Heart left ventricle (tissue), 13 donors: Measurements from ENCODE around the gene PHLPP1.

Experiments used
- POLR2A ChIP-seq, 2 donors: fragments of 450-650 bp; IDR thresholded peaks; one replicate each; pipeline ENCODE4 v1.6.1; 2017; ENCODE audit warnings: antibody characterized with exemption in 2 of 2, mild to moderate bottlenecking in 2 of 2, moderate library complexity in 2 of 2
- TF ChIP-seq, protein P1 (sequence below), 12 donors: fragments of 200-600 bp; sonication (generic) in 4 of 12; IDR thresholded peaks; one replicate each; pipeline versions ENCODE4 v1.5.0 to v1.8.0; 2018 to 2022; ENCODE audit warnings: antibody characterized with exemption in 12 of 12, mild to moderate bottlenecking in 5 of 12
- donor health status: ischemic (EF 13 %, LVEDD 7.1; RV severe dilation, severe dysfunction).
- donor health status: DM: no; HTN: yes; CAD: no.
- donor health status: DM: no; HTN: no; CAD: no.
- donor health status: ischemic (EF 25% LVEDD 6.9; RV normal size, moderate dysfunction).
- donor health status: ischemic (EF 25% LVEDD 5.7; RV mildly dilated, moderate dysfunction).
- donor health status: ischemic (EF 35%, LVEDD 5.7; RV mildly dilated, moderate dysfunction).
- donor health status: nonischemic (EF 11% LVEDD 7.7; RV severe dilation, severe dysfunction).
- donor health status: DM: yes; HTN: yes; CAD: no.
- donor health status: PGD.
- donor health status: ischemic (EF 29% LVEDD 5.4; RV normal size, mild dysfunction).
- donor health status: nonischemic (EF 23%, LVEDD 6.1; RV moderate dilation, normal function).

DNA sequence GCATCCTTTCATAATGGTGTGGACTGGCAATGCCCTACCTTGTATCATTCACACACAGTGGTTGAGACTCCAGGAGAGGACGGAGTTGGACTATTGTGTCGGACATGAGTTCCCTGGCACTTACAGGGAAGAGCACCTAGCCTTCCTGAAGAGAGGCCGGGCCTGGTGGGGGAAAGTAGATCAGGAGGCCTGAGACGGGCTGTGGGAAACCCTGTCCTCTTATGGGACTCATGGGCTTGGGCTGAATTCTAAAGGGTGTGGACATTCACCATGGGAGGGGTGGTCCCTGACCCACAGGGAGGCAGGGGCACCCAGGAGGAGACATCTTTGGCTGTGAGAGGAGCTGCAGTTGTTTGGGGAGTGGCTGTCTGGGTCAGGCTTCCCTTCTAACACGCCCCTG lies 286.5 kb downstream of the PHLPP1 start:
- TF ChIP-seq, protein P1, sequence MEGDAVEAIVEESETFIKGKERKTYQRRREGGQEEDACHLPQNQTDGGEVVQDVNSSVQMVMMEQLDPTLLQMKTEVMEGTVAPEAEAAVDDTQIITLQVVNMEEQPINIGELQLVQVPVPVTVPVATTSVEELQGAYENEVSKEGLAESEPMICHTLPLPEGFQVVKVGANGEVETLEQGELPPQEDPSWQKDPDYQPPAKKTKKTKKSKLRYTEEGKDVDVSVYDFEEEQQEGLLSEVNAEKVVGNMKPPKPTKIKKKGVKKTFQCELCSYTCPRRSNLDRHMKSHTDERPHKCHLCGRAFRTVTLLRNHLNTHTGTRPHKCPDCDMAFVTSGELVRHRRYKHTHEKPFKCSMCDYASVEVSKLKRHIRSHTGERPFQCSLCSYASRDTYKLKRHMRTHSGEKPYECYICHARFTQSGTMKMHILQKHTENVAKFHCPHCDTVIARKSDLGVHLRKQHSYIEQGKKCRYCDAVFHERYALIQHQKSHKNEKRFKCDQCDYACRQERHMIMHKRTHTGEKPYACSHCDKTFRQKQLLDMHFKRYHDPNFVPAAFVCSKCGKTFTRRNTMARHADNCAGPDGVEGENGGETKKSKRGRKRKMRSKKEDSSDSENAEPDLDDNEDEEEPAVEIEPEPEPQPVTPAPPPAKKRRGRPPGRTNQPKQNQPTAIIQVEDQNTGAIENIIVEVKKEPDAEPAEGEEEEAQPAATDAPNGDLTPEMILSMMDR (IDR thresholded peaks at IDR 0.05) = no peak
- no peak for TF ChIP-seq POLR2A (IDR thresholded peaks at IDR 0.05)
